IMR-90 (cell line): Measurements from ENCODE around the gene TRAF6.

Experiments
- USF2 ChIP-seq: fragments of 150-350 bp; IDR thresholded peaks from 2 replicates; pipeline ENCODE4 v1.6.1; 2017; ENCODE audit warnings: mild to moderate bottlenecking, antibody characterized with exemption, low read length, low read depth
- TF ChIP-seq, protein P1 (sequence below): conservative IDR thresholded peaks from 2 replicates; pipeline ENCODE4 v1.5.1; 2012; ENCODE audit warnings: mild to moderate bottlenecking, low read depth, low read length, improper control_type of control experiment

GRCh38 chr11:36447947-36448346 lies 62.1 kb downstream of the TRAF6 start:
- TF ChIP-seq, protein P1, sequence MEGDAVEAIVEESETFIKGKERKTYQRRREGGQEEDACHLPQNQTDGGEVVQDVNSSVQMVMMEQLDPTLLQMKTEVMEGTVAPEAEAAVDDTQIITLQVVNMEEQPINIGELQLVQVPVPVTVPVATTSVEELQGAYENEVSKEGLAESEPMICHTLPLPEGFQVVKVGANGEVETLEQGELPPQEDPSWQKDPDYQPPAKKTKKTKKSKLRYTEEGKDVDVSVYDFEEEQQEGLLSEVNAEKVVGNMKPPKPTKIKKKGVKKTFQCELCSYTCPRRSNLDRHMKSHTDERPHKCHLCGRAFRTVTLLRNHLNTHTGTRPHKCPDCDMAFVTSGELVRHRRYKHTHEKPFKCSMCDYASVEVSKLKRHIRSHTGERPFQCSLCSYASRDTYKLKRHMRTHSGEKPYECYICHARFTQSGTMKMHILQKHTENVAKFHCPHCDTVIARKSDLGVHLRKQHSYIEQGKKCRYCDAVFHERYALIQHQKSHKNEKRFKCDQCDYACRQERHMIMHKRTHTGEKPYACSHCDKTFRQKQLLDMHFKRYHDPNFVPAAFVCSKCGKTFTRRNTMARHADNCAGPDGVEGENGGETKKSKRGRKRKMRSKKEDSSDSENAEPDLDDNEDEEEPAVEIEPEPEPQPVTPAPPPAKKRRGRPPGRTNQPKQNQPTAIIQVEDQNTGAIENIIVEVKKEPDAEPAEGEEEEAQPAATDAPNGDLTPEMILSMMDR = no peak
- TF ChIP-seq USF2 = no peak
